Measurements from ENCODE around the gene PLA2G3. TPM values are rescaled to one million over a fixed set of nuclear protein-coding genes. Genes with fewer than 3 reads are reported as not detected.

Gene PLA2G3
- polyA plus RNA-seq, 1 experiment: 0.04 TPM

- H3K27me3 ChIP-seq (ENCODE audit: control insufficient read depth, insufficient read depth, low read length): no peaks in the 10 kb centered on the region; the same call in 1 of the 2 replicates
- DNase-seq (ENCODE audit: low read depth): no peak
- no peak for TF ChIP-seq CTCF (IDR thresholded peaks at IDR 0.05; ENCODE audit: insufficient read depth, low read depth, low read length)
- no peak overlapping the region for H3K4me3 ChIP-seq (ENCODE audit: low read depth, low read length)
- no peaks in the 10 kb centered on the region for H3K36me3 ChIP-seq (ENCODE audit: control insufficient read depth, insufficient read depth, low read length)
- CTCF ChIA-PET: interaction anchor here (0.9 to 1.8 kb wide), 5 partner anchors 31 to 392 kb away, joined by 3 to 5 read pairs (median 4); partner anchors contain the start of gene SELENOM
- POLR2A ChIA-PET: interaction anchor here (0.6 kb wide), 1 partner anchor 116 kb away, joined by 3 read pairs; no protein-coding TSS in a partner anchor
Observed at GRCh38 chr22:31154975-31155374, 14.7 kb upstream of the PLA2G3 start.

GRCh38 chr22:31153357-31153756 lies 13.0 kb upstream of the PLA2G3 start:
- no peak for TF ChIP-seq CTCF (IDR thresholded peaks at IDR 0.05; ENCODE audit: insufficient read depth, low read depth, low read length)
- CTCF ChIA-PET: interaction anchor here (1.2 to 1.8 kb wide), 4 partner anchors 9 to 231 kb away, joined by 3 to 4 read pairs (median 4); partner anchors contain the start of gene SELENOM
- DNase-seq (ENCODE audit: low read depth): no peak
- Histone ChIP-seq H3K27me3 (ENCODE audit: control insufficient read depth, insufficient read depth, low read length) (no peaks in the 10 kb centered on the region; the same call in 1 of the 2 replicates), H3K4me3 (ENCODE audit: low read depth, low read length) (no peak overlapping the region), H3K36me3 (ENCODE audit: control insufficient read depth, insufficient read depth, low read length) (no peaks in the 10 kb centered on the region)
- POLR2A ChIA-PET: no interaction called here

GRCh38 chr22:31151872-31152271 lies 11.6 kb upstream of the PLA2G3 start:
- ChIA-PET POLR2A (no interaction called here), CTCF (interaction anchor here (0.5 to 4.3 kb wide), 4 partner anchors 9 to 130 kb away, joined by 3 to 29 read pairs (median 4); partner anchors contain the start of gene RNF185)
- H3K36me3 ChIP-seq (ENCODE audit: control insufficient read depth, insufficient read depth, low read length): no peaks in the 10 kb centered on the region
- DNase-seq (ENCODE audit: low read depth): no peak
- H3K4me3 ChIP-seq (ENCODE audit: low read depth, low read length): no peak overlapping the region
- no peak for TF ChIP-seq CTCF (IDR thresholded peaks at IDR 0.05; ENCODE audit: insufficient read depth, low read depth, low read length)
- H3K27me3 ChIP-seq (ENCODE audit: control insufficient read depth, insufficient read depth, low read length): no peaks in the 10 kb centered on the region; the same call in 1 of the 2 replicates

- CTCF ChIA-PET: interaction anchor here (0.6 to 5.3 kb wide), 11 partner anchors 10 to 210 kb away, joined by 3 to 59 read pairs (median 6); partner anchors contain the start of genes RNF185, SELENOM and SMTN
- no peak for DNase-seq (ENCODE audit: low read depth)
- TF ChIP-seq CTCF (IDR thresholded peaks at IDR 0.05; ENCODE audit: insufficient read depth, low read depth, low read length): peak; percentile 41
Observed at GRCh38 chr22:31150615-31151014, 10.3 kb upstream of the PLA2G3 start.

GRCh38 chr22:31148953-31149627 lies 8.8 kb upstream of the PLA2G3 start:
- ChIA-PET POLR2A (no interaction called here), CTCF (interaction anchor here (0.7 to 5.3 kb wide), 30 partner anchors 9 to 386 kb away, joined by 3 to 59 read pairs (median 5); partner anchors contain the start of genes PLA2G3, RNF185, SELENOM and SMTN)
- TF ChIP-seq CTCF (IDR thresholded peaks at IDR 0.05; ENCODE audit: insufficient read depth, low read depth, low read length): peak; percentile 99
- no peak overlapping the region for H3K4me3 ChIP-seq (ENCODE audit: low read depth, low read length)
- H3K36me3 ChIP-seq (ENCODE audit: control insufficient read depth, insufficient read depth, low read length): no peaks in the 10 kb centered on the region
- no peak for DNase-seq (ENCODE audit: low read depth)
- no peaks in the 10 kb centered on the region; the same call in 1 of the 2 replicates for H3K27me3 ChIP-seq (ENCODE audit: control insufficient read depth, insufficient read depth, low read length)

More at GRCh38 chr22:31150615-31151014, 10.3 kb upstream of the PLA2G3 start:
- H3K4me3 ChIP-seq (ENCODE audit: low read depth, low read length): no peak overlapping the region
- H3K27me3 ChIP-seq (ENCODE audit: control insufficient read depth, insufficient read depth, low read length): no peaks in the 10 kb centered on the region; the same call in 1 of the 2 replicates
- no peaks in the 10 kb centered on the region for H3K36me3 ChIP-seq (ENCODE audit: control insufficient read depth, insufficient read depth, low read length)
- POLR2A ChIA-PET: no interaction called here

Measured in BJ (cell line).